ENCODE data around the gene KIF9.

GRCh38 chr3:47221798-47222197 lies 60.8 kb downstream of the KIF9 start:
- TF ChIP-seq CTCF (IDR thresholded peaks at IDR 0.05; ENCODE audit: insufficient read depth, low read length) = no peak
- no peak for TF ChIP-seq POLR2AphosphoS5 (IDR thresholded peaks at IDR 0.05; ENCODE audit: low read depth)
